ENCODE results near the gene ADPRHL1.

ADPRHL1 gene

GRCh38 chr13:113471844-113472243, 18.6 kb upstream of the ADPRHL1 start:
- TF ChIP-seq TCF12 (IDR thresholded peaks at IDR 0.05; ENCODE audit: low read depth) (no peak), ZBTB7A (IDR thresholded peaks at IDR 0.05; ENCODE audit: low read depth) (no peak), CREB1 (IDR thresholded peaks at IDR 0.05; ENCODE audit: low read depth) (no peak), EP300 (IDR thresholded peaks at IDR 0.05; ENCODE audit: borderline replicate concordance) (no peak), TEAD4 (IDR thresholded peaks at IDR 0.05) (no peak), YY1 (IDR thresholded peaks at IDR 0.05; ENCODE audit: low read depth) (no peak), EGR1 (IDR thresholded peaks at IDR 0.05) (no peak), USF1 (IDR thresholded peaks at IDR 0.05) (no peak), MAX (IDR thresholded peaks at IDR 0.05) (no peak), CEBPB (IDR thresholded peaks at IDR 0.05) (no peak), TAF1 (IDR thresholded peaks at IDR 0.05; ENCODE audit: low read depth) (no peak), REST (IDR thresholded peaks at IDR 0.05; ENCODE audit: low read depth) (no peak), RAD21 (IDR thresholded peaks at IDR 0.05; ENCODE audit: low read depth) (no peak), NFIC (IDR thresholded peaks at IDR 0.05) (no peak), FOXM1 (IDR thresholded peaks at IDR 0.05; ENCODE audit: borderline replicate concordance, low read depth) (no peak)

- TF ChIP-seq MAX (IDR thresholded peaks at IDR 0.05): no peak
- TF ChIP-seq NFIC (IDR thresholded peaks at IDR 0.05): no peak
- TF ChIP-seq FOXM1 (IDR thresholded peaks at IDR 0.05; ENCODE audit: borderline replicate concordance, low read depth): no peak
- no peak for TF ChIP-seq TCF12 (IDR thresholded peaks at IDR 0.05; ENCODE audit: low read depth)
- TF ChIP-seq CREB1 (IDR thresholded peaks at IDR 0.05; ENCODE audit: low read depth): no peak
These were observed 16.8 kb upstream of the ADPRHL1 start for GRCh38 chr13:113470073-113470472.

GRCh38 chr13:113469582-113469981, 16.3 kb upstream of the ADPRHL1 start:
- TF ChIP-seq REST (IDR thresholded peaks at IDR 0.05; ENCODE audit: low read depth) (no peak), EP300 (IDR thresholded peaks at IDR 0.05; ENCODE audit: borderline replicate concordance) (no peak), CREB1 (IDR thresholded peaks at IDR 0.05; ENCODE audit: low read depth) (no peak), FOXM1 (IDR thresholded peaks at IDR 0.05; ENCODE audit: borderline replicate concordance, low read depth) (no peak)

- no peak for TF ChIP-seq ZBTB7A (IDR thresholded peaks at IDR 0.05; ENCODE audit: low read depth)
- no peak for TF ChIP-seq TEAD4 (IDR thresholded peaks at IDR 0.05)
- no peak for TF ChIP-seq REST (IDR thresholded peaks at IDR 0.05; ENCODE audit: low read depth)
- no peak for TF ChIP-seq YY1 (IDR thresholded peaks at IDR 0.05; ENCODE audit: low read depth)
- TF ChIP-seq MAX (IDR thresholded peaks at IDR 0.05): no peak
- no peak for TF ChIP-seq CEBPB (IDR thresholded peaks at IDR 0.05)
- no peak for TF ChIP-seq RAD21 (IDR thresholded peaks at IDR 0.05; ENCODE audit: low read depth)
- TF ChIP-seq EP300 (IDR thresholded peaks at IDR 0.05; ENCODE audit: borderline replicate concordance): no peak
- no peak for TF ChIP-seq TCF12 (IDR thresholded peaks at IDR 0.05; ENCODE audit: low read depth)
- no peak for TF ChIP-seq EGR1 (IDR thresholded peaks at IDR 0.05)
- TF ChIP-seq NFIC (IDR thresholded peaks at IDR 0.05): no peak
- no peak for TF ChIP-seq USF1 (IDR thresholded peaks at IDR 0.05)
These were observed 15.3 kb upstream of the ADPRHL1 start for GRCh38 chr13:113468472-113469201.
